Keratinocyte (primary cell): Measurements from ENCODE around the gene CARD9.

Source experiments
- CTCF ChIP-seq, 3 experiments: IDR thresholded peaks in 1 of 3; conservative IDR thresholded peaks in 1 of 3; optimal IDR thresholded peaks in 1 of 3; 2 replicates in 2 of 3; 3 replicates in 1 of 3; pipeline versions ENCODE3 to v1.5.1; 2011; ENCODE audit warnings: low read length in 3 of 3, mild to moderate bottlenecking in 3 of 3, moderate library complexity in 2 of 3, control low read depth in 1 of 3, inconsistent platforms in 1 of 3; ENCODE audit not compliant: insufficient read depth in 2 of 3; ENCODE audit errors: extremely low read depth in 1 of 3
- EZH2 ChIP-seq: IDR thresholded peaks from one replicate; pipeline ENCODE4 v1.6.1; 2012; ENCODE audit warnings: inconsistent platforms, mild to moderate bottlenecking, low read length, moderate library complexity

GRCh38 chr9:136331030-136331429 lies 42.4 kb downstream of the CARD9 start:
- TF ChIP-seq CTCF (optimal IDR thresholded peaks at IDR 0.05 in 1 of 3, IDR thresholded peaks at IDR 0.05 in 1 of 3, conservative IDR thresholded peaks at IDR 0.05 in 1 of 3; ENCODE audit: extremely low read depth in 1 of 3, insufficient read depth in 2 of 3, low read length in 3 of 3) (no peak), EZH2 (no peak)
